ENCODE data around the gene GAREM2. TPM values are rescaled to one million over a fixed set of nuclear protein-coding genes. Genes with fewer than 3 reads are reported as not detected.

The GAREM2 gene
- 1 to 10 TPM; 2.4 to 3.9 TPM for total RNA-seq

DNA sequence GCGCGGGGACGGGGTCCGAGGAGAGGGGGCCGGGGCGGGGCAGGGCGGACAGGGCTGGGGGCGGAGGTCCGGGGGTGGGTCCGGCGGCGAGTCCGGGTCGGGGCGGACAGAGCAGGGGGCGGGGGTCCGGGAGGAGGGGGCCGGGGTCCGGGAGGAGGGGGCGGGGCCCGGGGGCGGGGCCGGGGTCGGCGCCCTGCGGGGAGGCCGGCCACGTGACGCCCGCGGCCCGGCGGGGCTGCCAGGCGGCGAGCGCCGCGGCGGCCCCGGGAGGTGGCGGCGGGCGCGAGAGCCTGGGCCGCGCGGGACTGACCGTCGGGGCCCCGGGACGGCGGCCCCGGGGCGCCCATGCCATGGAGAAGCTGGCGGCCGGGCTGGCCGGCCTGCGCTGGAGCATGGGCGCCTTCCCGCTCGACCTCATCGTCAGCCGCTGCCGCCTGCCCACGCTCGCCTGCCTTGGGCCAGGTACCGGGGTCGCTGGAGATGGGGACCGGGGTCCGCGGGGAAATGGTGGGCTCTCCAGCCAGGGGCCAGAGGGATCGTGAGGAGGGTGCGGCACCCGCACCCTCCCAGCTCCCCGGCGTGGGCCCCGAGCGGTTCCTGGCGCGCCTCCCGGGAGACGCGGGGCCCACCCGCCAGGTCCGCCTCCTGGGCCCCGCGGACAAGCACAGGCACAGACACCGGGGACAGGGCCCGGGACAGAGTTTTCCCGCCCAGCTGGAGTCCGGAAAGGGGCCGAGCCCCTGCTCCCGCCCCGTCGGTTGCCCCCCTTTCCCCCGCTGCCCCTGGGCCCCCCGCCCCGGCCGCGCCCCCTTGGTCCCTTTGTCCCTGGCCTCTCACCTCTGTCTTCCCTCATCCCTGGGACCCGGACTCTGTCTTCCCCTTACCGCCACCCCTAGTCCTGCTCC, at the start of gene GAREM2:
Gene GAREM2 (plus strand): TSS at position 218 of the 905 bp plus-strand sequence. CDS start 133 bp downstream, at position 351.
- Histone ChIP-seq H3K4me1 (peaks cover 4% of the 10 kb centered on the region), H3K4me3 (peak within 1 kb of the TSS; percentile 41), H3K27ac (no peak within 1 kb of the TSS), H3K27me3 (peaks cover 18% of the 10 kb centered on the region), H3K36me3 (no peaks in the 10 kb centered on the region), H3K9me3 (no peaks in the 10 kb centered on the region), H3K9ac (ENCODE audit: low read depth in 2 of 2, low read length in 2 of 2) (no peak within 1 kb of the TSS)
- DNase-seq = no peak
- intact Hi-C loops (cut with DNase I) = no loop called here
- TF ChIP-seq, protein P1, sequence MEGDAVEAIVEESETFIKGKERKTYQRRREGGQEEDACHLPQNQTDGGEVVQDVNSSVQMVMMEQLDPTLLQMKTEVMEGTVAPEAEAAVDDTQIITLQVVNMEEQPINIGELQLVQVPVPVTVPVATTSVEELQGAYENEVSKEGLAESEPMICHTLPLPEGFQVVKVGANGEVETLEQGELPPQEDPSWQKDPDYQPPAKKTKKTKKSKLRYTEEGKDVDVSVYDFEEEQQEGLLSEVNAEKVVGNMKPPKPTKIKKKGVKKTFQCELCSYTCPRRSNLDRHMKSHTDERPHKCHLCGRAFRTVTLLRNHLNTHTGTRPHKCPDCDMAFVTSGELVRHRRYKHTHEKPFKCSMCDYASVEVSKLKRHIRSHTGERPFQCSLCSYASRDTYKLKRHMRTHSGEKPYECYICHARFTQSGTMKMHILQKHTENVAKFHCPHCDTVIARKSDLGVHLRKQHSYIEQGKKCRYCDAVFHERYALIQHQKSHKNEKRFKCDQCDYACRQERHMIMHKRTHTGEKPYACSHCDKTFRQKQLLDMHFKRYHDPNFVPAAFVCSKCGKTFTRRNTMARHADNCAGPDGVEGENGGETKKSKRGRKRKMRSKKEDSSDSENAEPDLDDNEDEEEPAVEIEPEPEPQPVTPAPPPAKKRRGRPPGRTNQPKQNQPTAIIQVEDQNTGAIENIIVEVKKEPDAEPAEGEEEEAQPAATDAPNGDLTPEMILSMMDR (IDR thresholded peaks at IDR 0.05) = no peak

DNA sequence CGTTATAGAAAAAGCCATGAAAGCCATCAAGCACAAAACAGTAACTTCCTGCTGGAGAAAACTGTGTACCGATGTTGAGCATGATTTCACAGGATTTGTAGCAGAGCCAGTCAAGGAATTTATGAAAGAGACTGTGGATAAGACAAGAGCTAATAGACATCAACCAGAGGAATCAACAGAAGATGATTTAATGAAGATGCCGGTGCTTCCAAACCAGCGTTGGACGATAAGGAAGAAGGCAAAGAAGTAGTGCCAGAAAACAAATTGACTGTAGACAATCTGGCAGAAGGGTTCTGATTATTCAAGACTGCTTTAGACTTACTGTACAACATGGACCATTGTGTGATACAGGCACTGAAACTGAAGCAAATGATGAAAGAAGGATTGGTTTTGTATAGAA, 49.5 kb upstream of the GAREM2 start:
- Histone ChIP-seq H3K9ac (ENCODE audit: low read depth in 2 of 2, low read length in 2 of 2) (no peak overlapping the region), H3K27ac (no peak overlapping the region), H3K9me3 (no peaks in the 10 kb centered on the region), H3K4me3 (no peak overlapping the region), H3K27me3 (no peaks in the 10 kb centered on the region), H3K36me3 (peaks cover 2% of the 10 kb centered on the region), H3K4me1 (no peaks in the 10 kb centered on the region)
- DNase-seq = no peak
- TF ChIP-seq, protein P1 (IDR thresholded peaks at IDR 0.05) = no peak
- intact Hi-C loops (cut with DNase I) = no loop called here

DNA sequence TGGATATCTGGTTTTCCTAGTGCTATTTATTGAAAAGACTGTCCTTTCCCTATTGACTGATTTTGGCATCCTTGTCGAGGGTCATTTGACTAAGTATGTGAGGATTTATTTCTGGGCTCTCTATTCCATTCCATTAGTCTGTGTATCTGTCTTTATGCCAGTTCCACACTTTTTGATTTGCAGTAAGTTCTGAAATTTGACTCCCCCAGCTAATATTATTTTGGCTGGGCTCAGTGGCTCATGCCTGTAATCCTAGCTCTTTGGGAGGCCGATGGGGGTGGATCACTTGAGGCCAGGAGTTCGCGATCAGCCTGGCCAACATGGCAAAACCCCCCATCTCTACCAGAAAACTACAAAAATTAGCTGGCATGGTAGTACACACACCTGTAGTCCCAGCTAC, 46.8 kb upstream of the GAREM2 start:
- no peaks in the 10 kb centered on the region for H3K9me3 ChIP-seq
- H3K27me3 ChIP-seq = no peaks in the 10 kb centered on the region
- no peaks in the 10 kb centered on the region for H3K4me1 ChIP-seq
- intact Hi-C loops (cut with DNase I) = no loop called here
- H3K36me3 ChIP-seq = peaks cover 2% of the 10 kb centered on the region
- no peak overlapping the region for H3K9ac ChIP-seq (ENCODE audit: low read depth in 2 of 2, low read length in 2 of 2)
- no peak for DNase-seq
- H3K27ac ChIP-seq = no peak overlapping the region
- no peak overlapping the region for H3K4me3 ChIP-seq
- TF ChIP-seq, protein P1 (IDR thresholded peaks at IDR 0.05) = no peak

DNA sequence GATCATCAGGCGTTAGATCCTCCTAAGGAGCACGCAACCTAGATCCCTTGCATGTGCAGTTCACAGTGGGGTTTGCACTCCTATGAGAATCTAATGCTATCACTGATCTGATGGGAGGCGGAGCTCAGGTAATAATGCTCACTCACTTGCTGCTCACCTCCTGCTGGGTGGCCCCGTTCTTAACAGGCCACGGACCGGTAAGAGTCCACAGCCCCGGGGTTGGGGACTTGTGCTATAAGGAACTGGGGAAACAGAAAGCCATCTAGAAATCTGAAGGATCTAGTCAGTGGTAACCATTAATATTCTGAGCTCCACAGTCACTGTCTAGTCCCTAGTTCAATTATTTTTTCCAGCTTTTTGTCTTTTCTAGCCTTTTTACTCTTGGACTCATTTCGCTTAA, 44.7 kb upstream of the GAREM2 start:
- Histone ChIP-seq H3K27me3 (no peaks in the 10 kb centered on the region), H3K27ac (no peak overlapping the region), H3K36me3 (peaks cover 2% of the 10 kb centered on the region), H3K9ac (ENCODE audit: low read depth in 2 of 2, low read length in 2 of 2) (no peak overlapping the region), H3K9me3 (no peaks in the 10 kb centered on the region), H3K4me1 (no peaks in the 10 kb centered on the region), H3K4me3 (no peak overlapping the region)
- intact Hi-C loops (cut with DNase I) = no loop called here
- DNase-seq = no peak
- TF ChIP-seq, protein P1 (IDR thresholded peaks at IDR 0.05) = no peak

DNA sequence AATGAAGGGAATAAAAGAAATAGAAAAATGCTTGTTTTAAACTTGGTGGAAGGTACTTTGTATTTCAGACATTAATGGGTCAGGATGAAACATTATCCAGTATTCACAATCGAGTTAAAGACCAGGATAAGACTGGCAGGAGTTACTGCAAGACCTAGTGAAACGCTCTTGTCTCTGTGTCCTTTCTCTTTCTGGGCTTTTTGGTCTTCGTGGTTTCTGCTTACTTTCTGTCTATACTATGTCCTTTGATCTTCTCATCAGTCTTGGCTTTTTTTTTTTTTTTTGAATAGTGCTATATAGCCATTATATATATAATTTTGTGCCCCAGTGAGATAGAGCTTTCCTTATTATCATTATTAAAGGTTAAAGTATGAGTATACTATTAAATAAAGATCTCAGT, 42.1 kb upstream of the GAREM2 start:
- no peak for DNase-seq
- no peaks in the 10 kb centered on the region for H3K4me1 ChIP-seq
- no peak overlapping the region for H3K9ac ChIP-seq (ENCODE audit: low read depth in 2 of 2, low read length in 2 of 2)
- no peak overlapping the region for H3K4me3 ChIP-seq
- H3K27ac ChIP-seq = no peak overlapping the region
- H3K9me3 ChIP-seq = no peaks in the 10 kb centered on the region
- intact Hi-C loops (cut with DNase I) = no loop called here
- no peaks in the 10 kb centered on the region for H3K27me3 ChIP-seq
- TF ChIP-seq, protein P1 (IDR thresholded peaks at IDR 0.05) = no peak
- H3K36me3 ChIP-seq = peaks cover 2% of the 10 kb centered on the region

Data from colonic mucosa (tissue), 4 donors.